Ovary (tissue), 3 donors: ENCODE measurements around the gene PTPRJ.

Experiments used
- POLR2A ChIP-seq: fragments of 450-650 bp; IDR thresholded peaks from one replicate; pipeline ENCODE4 v1.6.1; 2017; ENCODE audit warnings: antibody characterized with exemption, mild to moderate bottlenecking, moderate library complexity
- TF ChIP-seq, protein P1 (sequence below), 3 donors: fragments of 450-650 bp in 2 of 3; fragments of 200-600 bp in 1 of 3; IDR thresholded peaks; one replicate each; pipeline versions ENCODE4 v1.5.1 to v1.8.0; 2016 to 2022; ENCODE audit warnings: antibody characterized with exemption in 3 of 3, mild to moderate bottlenecking in 1 of 3
- donor health status: DM: no; HTN: no; CAD: no.

DNA sequence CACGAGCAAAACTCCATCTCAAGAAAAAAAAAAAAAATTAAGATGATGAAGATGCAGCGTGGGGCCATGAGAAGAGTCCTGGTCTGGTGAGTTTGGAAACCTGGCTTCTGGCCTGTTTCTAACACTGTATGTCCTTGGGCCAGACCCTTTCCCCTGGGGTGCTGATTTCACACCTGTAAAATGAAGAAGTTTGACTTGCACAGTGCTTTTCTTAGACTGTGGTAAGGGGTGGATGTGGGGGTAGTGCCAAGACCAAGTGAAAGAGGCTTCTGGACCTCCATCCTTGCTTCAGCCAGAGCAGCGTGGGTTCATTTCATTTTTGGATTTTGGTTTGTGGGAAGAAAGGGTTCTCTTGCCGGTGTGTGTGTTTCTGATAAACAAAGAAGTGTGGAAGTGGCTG, 42.1 kb downstream of the PTPRJ start:
- TF ChIP-seq, protein P1, sequence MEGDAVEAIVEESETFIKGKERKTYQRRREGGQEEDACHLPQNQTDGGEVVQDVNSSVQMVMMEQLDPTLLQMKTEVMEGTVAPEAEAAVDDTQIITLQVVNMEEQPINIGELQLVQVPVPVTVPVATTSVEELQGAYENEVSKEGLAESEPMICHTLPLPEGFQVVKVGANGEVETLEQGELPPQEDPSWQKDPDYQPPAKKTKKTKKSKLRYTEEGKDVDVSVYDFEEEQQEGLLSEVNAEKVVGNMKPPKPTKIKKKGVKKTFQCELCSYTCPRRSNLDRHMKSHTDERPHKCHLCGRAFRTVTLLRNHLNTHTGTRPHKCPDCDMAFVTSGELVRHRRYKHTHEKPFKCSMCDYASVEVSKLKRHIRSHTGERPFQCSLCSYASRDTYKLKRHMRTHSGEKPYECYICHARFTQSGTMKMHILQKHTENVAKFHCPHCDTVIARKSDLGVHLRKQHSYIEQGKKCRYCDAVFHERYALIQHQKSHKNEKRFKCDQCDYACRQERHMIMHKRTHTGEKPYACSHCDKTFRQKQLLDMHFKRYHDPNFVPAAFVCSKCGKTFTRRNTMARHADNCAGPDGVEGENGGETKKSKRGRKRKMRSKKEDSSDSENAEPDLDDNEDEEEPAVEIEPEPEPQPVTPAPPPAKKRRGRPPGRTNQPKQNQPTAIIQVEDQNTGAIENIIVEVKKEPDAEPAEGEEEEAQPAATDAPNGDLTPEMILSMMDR (IDR thresholded peaks at IDR 0.05): no peak
- no peak for TF ChIP-seq POLR2A
